ENCODE results near the gene FSTL4.
A peak's percentile ranks its signal among the peaks of the same experiment; 100 is the strongest.

FSTL4 gene

DNA sequence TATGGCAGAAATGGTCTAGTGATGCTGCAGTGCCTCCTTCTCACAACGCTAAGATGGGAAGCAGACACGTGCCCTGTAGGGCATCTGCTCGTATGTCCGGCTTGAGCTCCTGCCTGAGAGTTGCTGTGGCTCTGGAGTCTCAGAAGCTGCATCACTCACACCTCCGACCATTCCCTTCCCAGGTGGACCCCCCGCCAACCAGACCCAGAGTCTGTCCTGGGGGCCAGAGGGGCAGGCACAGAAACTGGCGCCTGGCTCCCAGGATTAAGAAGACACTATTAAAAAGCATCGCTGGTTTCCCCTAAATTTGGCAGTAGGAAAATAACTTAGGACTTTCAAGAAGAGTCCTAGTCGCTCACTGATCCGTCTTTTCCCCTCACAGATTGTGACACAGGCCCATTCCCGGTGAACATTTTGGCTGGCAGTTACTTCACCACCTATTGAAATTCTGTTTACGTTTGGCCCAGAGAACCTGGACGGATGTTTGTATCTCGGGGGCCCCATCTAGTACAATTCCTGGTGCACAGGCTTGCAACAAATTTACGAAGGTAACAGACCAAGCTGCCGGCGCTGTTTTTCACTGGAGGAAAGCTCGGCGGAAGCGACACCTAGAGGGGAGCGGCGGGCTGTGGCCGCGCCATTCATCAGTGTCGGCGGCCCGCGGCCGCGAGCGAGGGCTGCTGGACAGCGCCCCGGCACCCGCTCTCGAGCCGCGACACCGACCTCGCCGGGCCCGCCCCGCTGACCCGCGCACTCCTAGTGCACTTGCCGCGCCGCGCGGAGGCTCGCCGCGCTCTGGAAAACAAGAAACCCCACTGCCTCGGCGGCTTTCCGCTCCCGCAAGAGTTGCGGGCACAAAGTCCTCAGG is 1.6 kb downstream of the FSTL4 start:
- DNase-seq, result peak; percentile 41

- no peak for DNase-seq
These were observed 4.9 kb downstream of the FSTL4 start for GRCh38 chr5:133607451-133607850.

DNA sequence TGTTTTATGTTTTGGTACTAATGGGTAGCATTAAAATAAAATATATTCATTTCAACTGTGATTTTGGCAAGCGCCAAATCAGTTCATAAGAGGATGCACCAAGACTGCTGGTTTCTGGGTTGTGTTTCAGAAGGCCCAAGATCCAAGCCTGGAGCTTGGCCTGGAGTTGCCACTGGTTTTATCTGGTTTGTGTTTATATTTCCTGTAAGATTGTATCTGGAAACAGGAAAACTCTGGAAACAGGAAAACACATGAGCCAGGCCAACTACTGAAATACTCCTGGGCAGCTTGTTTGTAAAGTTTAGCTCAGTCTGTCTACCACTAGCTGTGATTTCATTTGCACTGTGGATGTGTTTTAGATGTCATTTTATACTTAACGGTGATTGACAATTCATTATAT is 5.5 kb downstream of the FSTL4 start:
- DNase-seq, result no peak

- DNase-seq, result no peak
These were observed 7.0 kb downstream of the FSTL4 start for GRCh38 chr5:133605323-133605722.

DNA sequence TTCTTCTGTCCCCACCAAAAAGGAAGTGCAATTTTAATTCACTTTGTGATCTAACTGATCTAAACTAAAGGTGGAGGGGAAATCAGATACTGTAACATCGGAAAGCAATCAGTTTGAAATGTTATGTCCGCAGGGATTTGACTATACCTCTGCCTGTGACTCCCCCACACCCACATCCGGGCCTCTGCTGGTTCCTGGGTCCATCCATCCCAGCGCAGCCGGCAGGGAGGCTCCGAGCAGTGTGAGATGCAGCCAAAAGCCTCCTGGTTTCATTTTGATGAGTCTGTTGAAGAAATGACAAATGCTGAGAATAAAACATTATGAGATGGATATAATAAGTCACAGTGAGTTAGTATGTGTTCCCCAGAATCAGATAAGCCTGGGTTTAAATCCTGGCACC is 8.6 kb downstream of the FSTL4 start:
- no peak for DNase-seq

GRCh38 chr5:133602835-133603380 is 9.4 kb downstream of the FSTL4 start:
- DNase-seq, result no peak

DNA sequence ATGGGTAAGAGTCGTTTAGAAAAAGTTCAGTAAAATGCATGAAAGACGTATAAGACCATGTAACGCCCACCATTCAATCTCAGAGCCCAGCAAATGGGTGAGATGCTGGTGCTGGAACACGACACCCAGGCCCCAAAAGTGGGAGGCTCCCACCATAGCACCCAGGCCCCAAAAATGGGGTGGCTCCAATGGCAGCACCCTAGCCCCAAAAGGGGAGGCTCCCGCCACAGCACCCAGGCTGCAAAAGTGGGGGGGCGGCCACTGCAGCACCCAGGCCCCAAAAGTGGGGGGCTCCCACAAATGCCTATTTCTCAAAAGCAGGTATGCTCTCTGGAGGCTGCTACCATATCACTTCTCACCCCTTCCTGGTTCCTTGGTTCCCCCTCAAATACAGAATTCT is 12.7 kb downstream of the FSTL4 start:
- no peak for DNase-seq

DNA sequence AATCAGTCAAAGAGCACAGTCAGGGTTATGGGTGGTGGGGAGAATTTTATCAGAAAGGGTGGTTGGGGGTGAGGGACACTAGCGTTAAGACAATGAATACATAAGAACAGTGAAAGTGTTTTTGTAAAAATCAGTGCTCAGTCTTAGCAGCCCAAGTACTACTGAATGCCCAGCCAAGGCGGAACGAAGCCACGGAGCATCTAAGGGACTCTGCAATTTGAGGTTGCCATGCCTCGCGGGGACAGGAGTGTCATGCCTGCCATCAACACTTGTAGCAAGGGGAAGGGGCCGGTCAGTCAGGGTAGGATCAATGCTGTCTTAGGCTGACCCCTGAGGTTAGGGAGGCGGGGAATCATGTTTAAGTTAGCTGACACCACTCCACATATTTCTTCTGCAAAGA is 13.3 kb downstream of the FSTL4 start:
- no peak for DNase-seq

- DNase-seq, result no peak
These were observed 16.3 kb downstream of the FSTL4 start for GRCh38 chr5:133596049-133596448.

GRCh38 chr5:133595465-133595864 is 16.9 kb downstream of the FSTL4 start:
- no peak for DNase-seq

DNA sequence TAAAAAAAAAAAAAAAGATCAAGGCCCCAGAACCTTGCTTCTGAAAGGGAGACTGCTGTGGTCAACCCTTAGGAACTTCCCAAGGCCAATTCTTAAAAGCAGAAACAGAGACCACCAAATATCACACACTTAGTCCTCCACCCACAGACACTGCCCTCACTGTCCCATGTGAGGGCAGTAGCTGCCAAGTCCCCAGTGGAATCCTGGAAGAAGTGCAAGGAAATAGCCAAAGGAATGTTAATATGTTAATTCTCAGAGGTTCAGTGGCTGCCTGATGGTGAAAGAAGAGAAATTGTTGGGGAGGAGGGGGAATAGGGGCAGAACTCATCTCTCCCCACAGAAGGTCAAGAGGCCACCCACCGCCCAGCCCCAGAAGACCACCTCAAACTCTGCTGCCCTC is 23.1 kb downstream of the FSTL4 start:
- DNase-seq, result no peak

DNA sequence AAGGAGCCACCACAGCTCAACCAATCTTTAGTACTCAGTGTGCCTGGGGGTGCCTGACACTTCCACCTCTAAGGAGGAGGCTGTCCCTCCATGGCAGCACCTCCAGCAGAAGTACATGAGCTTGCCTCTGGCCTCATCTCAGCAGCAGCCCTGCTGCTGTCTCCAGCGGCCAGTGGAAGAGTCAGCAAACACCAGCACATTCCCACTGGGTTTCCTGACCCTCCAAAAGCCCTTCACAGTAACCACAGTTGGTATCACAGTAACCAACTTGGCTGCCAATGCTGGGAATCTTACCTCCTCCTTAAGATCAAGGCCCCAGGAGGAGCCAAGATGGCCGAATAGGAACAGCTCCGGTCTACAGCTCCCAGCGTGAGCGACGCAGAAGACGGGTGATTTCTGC is 29.4 kb downstream of the FSTL4 start:
- no peak for DNase-seq

DNA sequence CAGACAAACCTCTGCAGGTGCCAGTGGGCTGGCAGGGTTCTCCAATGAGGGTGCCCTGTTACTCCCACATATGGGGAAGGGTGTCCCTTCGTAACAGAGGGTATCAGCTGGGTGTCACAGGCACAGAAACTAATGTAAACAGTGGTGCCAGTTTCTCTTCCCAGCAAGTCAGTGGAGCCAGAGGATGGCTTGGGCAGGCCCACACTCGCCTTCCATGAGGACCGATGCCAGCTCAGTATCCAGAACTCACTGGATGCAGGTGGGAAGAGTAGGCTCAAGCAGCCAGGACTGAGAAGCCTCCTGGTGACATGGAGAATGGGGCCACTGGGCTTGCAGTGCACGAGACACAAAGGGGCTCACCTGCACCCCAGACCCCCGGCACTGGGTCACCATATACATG is 30.4 kb downstream of the FSTL4 start:
- DNase-seq, result no peak

DNA sequence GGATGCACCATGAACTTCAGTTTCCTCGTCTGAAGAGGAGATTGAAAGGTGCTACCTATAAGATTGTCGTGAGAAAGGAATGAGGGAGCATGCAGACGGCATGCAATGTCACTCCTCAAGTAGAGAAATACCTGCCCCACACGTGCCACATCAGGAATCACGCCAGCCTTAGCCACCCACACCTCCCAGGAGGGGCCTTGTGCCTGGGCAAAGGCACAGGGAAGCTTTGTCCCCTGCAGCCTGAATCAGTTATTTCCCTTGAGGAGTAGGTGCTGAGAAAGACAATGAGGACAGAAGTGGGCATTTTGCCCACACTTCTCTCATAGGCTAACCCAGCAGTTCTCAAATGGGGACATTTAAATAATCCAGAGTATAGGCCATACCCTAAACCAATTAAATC is 31.0 kb downstream of the FSTL4 start:
- DNase-seq, result no peak

GRCh38 chr5:133580618-133581017 is 31.7 kb downstream of the FSTL4 start:
- DNase-seq, result no peak

DNA sequence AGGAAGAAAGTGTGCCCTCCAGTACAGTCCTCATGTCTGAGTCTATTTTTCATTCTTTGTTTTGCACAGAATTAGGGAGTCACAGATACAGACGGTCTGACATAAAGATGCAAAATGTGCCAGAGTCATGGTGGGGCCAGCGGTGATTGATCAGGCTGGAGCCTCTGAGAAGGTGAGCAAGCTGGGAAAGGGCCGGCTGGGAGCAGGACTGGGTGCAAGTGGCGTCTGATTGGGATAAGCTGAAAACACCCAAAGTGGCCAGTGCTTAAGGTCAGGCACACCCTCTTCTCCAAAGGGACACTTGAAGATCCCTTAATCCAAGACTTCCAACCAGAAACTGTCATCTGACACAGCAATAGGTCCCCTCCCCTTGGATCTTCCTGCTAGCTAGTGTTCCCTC is 32.6 kb downstream of the FSTL4 start:
- DNase-seq, result no peak

GRCh38 chr5:133569347-133569746 is 43.0 kb downstream of the FSTL4 start:
- no peak for DNase-seq

GRCh38 chr5:133565993-133566392 is 46.3 kb downstream of the FSTL4 start:
- DNase-seq, result peak; percentile 10

- no peak for DNase-seq
These were observed 47.3 kb downstream of the FSTL4 start for GRCh38 chr5:133564921-133565565.

- DNase-seq, result no peak
These were observed 49.8 kb downstream of the FSTL4 start for GRCh38 chr5:133562554-133562953.

- no peak for DNase-seq
These were observed 52.4 kb downstream of the FSTL4 start for GRCh38 chr5:133559960-133560359.

GRCh38 chr5:133556551-133556950 is 55.8 kb downstream of the FSTL4 start:
- no peak for DNase-seq

GRCh38 chr5:133554279-133554678 is 58.1 kb downstream of the FSTL4 start:
- DNase-seq, result no peak

DNA sequence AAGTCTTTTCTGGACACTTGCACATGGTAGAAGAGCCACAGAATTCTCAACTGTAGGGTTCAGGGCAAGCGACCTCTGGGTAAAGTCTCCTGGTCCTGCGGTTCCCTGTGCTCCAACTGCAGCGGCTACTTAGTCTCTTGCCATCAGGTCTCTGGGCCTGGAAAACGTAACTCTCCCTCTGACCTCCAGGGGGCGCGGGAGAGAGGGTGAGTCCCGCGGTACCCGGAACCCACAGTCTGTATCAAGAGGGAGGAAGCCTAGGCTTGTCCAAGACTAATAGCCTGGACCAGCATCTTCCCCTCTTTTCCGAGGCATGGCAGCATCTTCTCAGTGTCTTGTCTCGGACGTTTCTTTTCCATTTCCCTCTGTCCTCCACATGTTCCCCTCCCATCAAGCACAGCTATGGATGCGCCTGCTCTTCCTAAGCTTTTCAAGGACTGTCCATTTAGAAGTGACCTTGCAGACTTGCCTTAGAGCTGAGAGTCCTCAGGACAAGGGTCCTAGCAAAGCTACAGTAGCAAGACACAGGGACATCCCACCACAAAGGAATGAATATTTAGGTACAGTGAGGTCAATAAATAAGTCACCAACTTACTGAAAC is 59.3 kb downstream of the FSTL4 start:
- peak; percentile 57 for DNase-seq
